Kidney epithelial cell (primary cell): Measurements from ENCODE around the gene CHIT1. TPM values are rescaled to one million over a fixed set of nuclear protein-coding genes. Genes with fewer than 3 reads are reported as not detected.
A peak's percentile ranks its signal among the peaks of the same experiment; 100 is the strongest.

Experiments used
- DNase-seq: peaks from one replicate; pipeline ENCODE4 v3.0.0-alpha.2; 2010; ENCODE audit warnings: low read depth
- H3K27me3 ChIP-seq: 2 replicates; pipeline ENCODE4 v1.6.0; 2011; ENCODE audit warnings: low read length; ENCODE audit not compliant: control insufficient read depth, insufficient read depth
- H3K36me3 ChIP-seq: 2 replicates; pipeline ENCODE4 v1.5.1; 2011; ENCODE audit warnings: low read length; ENCODE audit not compliant: control insufficient read depth, insufficient read depth
- H3K4me3 ChIP-seq: 2 replicates; pipeline ENCODE4 v1.5.1; 2011; ENCODE audit warnings: low read depth, mild to moderate bottlenecking, control low read depth, low read length
- total RNA-seq: library from RNA; depleted of rRNA; stranded (reverse); fragments of >200 nt; gene quantifications from 2 replicates; pipeline ENCODE4 v1.2.3, GENCODE V29; 2015
- TF ChIP-seq, protein P1 (sequence below): IDR thresholded peaks from 2 replicates; pipeline ENCODE4 v1.5.1; 2011; ENCODE audit warnings: mild to moderate bottlenecking, moderate library complexity, low read length, control low read depth, inconsistent platforms; ENCODE audit not compliant: insufficient read depth, poor library complexity, severe bottlenecking

CHIT1 gene
- total RNA-seq, 1 donor from 2014 or later: not detected

DNA sequence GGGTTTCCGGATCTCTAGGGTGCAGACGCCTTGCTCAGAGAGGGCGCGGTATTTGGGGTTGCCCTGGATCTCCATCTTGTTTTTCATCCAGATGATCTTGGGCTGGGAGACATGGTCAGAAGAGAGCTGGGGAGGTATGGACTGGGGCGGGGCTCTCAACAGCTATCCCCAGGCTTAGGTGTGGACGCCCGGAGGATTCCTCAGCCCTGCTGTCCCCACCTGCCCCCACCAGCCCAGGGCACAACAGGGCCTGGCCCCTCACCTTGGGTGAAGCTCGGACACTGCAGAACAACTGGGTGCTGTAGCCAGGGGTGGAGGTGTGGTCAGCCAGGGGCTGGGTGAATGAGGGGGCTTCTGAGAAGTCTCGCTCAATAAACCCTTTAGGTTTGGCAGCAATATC lies 60.5 kb downstream of the CHIT1 start:
- Histone ChIP-seq H3K36me3 (peaks cover 2% of the 10 kb centered on the region), H3K27me3 (no peaks in the 10 kb centered on the region), H3K4me3 (no peak overlapping the region)
- TF ChIP-seq, protein P1, sequence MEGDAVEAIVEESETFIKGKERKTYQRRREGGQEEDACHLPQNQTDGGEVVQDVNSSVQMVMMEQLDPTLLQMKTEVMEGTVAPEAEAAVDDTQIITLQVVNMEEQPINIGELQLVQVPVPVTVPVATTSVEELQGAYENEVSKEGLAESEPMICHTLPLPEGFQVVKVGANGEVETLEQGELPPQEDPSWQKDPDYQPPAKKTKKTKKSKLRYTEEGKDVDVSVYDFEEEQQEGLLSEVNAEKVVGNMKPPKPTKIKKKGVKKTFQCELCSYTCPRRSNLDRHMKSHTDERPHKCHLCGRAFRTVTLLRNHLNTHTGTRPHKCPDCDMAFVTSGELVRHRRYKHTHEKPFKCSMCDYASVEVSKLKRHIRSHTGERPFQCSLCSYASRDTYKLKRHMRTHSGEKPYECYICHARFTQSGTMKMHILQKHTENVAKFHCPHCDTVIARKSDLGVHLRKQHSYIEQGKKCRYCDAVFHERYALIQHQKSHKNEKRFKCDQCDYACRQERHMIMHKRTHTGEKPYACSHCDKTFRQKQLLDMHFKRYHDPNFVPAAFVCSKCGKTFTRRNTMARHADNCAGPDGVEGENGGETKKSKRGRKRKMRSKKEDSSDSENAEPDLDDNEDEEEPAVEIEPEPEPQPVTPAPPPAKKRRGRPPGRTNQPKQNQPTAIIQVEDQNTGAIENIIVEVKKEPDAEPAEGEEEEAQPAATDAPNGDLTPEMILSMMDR: no peak
- DNase-seq: no peak

DNA sequence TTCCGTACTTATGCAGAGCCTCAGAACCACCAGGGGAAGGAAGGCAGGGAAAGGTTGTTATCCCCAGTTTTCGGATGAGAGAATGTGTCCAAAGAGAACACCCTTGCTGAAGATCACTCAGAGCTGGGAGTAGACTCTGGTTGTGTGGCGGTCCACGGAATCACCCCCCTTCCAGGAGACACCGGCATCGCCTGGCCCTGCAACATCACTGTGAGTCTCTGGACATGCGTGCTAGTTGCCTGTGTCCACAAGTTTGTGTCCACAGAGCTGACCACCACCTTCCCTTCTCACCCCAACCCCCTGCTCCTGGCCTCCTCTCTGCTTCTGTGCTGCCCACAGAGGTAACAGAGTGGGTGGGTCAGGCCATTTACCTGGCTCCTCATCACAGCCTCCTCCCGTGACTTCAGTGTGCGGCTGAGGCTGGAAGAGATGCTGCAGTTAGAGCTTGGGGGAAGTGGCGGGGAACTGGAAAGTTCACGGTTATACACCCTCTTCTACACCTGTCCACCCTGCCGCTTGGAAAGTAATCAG lies 61.2 kb downstream of the CHIT1 start:
- TF ChIP-seq, protein P1: no peak
- peaks cover 2% of the 10 kb centered on the region for H3K36me3 ChIP-seq

DNA sequence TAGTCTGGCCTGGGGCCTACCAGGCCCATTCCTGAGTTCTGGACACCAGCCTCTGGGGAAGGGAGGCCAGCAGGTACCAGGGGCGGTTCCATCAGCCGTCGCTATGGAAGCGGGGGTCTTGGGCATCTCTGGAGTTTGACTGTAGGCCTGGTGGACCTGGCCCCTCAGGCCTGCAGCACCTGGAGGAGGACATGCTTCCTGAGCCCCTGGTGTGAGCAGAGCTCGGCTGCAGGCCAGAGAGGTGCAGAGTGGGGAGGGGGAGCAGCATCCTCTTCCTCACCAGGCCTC lies 61.6 kb downstream of the CHIT1 start:
- H3K27me3 ChIP-seq: no peaks in the 10 kb centered on the region
- H3K36me3 ChIP-seq: peaks cover 2% of the 10 kb centered on the region
- TF ChIP-seq, protein P1: no peak
- H3K4me3 ChIP-seq: no peak overlapping the region
- DNase-seq: no peak

More for the DNA sequence above, 61.2 kb downstream of the CHIT1 start:
- no peak for DNase-seq
- Histone ChIP-seq H3K4me3 (no peak overlapping the region), H3K27me3 (no peaks in the 10 kb centered on the region)

DNA sequence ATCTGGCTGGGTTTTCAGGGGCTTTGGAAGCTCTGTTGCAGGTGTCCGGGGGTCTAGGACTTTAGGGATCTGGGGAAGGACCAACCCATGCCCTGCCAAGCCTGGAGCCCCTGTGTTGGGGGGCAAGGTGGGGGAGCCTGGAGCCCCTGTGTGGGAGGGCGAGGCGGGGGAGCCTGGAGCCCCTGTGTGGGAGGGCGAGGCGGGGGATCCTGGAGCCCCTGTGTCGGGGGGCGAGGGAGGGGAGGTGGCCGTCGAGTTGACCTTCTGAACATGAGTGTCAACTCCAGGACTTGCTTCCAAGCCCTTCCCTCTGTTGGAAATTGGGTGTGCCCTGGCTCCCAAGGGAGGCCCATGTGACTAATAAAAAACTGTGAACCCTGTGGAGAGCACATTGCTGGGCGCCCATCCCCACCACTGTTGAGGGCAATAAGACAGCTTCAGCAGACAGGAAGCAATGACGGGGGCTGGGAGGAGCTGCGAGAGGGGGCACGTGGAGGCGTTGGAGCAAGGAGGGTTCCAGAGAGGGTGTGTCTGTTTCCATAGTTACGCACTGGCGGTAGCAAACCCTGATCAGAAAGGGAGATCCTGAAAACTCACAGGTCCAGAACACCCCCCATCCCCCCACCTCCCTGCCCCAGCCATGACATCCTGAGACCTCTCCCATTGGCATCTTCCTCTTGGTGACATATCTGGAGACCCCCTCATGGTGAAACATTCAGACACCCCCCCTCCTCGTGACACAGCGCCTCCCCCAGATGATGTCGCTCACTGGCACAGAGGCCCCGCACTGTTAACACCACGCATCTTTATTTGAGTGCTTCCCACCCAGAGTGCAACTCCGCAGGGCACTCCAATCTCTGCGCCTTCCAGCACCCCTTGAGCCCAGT lies 62.2 kb downstream of the CHIT1 start:
- Histone ChIP-seq H3K4me3 (no peak overlapping the region), H3K36me3 (peaks cover 2% of the 10 kb centered on the region), H3K27me3 (no peaks in the 10 kb centered on the region)
- TF ChIP-seq, protein P1: no peak
- no peak for DNase-seq

DNA sequence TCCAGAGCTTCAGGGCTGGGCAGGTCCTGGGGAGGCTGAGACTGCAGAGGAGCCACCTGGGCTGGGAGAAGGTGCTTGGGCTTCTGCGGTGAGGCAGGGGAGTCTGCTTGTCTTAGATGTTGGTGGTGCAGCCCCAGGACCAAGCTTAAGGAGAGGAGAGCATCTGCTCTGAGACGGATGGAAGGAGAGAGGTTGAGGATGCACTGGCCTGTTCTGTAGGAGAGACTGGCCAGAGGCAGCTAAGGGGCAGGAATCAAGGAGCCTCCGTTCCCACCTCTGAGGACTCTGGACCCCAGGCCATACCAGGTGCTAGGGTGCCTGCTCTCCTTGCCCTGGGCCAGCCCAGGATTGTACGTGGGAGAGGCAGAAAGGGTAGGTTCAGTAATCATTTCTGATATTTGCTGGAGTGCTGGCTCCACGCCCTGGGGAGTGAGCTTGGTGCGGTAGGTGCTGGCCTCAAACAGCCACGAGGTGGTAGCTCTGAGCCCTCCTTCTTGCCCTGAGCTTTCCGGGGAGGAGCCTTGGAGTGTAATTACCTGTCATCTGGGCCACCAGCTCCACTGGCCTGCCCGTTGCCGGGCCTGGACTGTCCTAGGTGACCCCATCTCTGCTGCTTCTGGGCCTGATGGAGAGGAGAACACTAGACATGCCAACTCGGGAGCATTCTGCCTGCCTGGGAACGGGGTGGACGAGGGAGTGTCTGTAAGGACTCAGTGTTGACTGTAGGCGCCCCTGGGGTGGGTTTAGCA lies 63.1 kb downstream of the CHIT1 start:
- Histone ChIP-seq H3K36me3 (peaks cover 2% of the 10 kb centered on the region), H3K4me3 (no peak overlapping the region), H3K27me3 (no peaks in the 10 kb centered on the region)
- TF ChIP-seq, protein P1: peak; percentile 13
- no peak for DNase-seq

Other genes with a start within 250 kb of the CHIT1 start
- gene TMEM183A, start 222.3 kb downstream of the CHIT1 start, total RNA-seq: 81.9 and 83.2 TPM in 2 replicates
- 0.13 and 0.62 TPM in 2 replicates for gene PPFIA4, start 203.2 kb downstream of the CHIT1 start, total RNA-seq
- not detected in 2 replicates for gene MYOG, start 143.7 kb downstream of the CHIT1 start, total RNA-seq
- 5.6 and 7.0 TPM in 2 replicates for gene ADORA1, start 101.9 kb downstream of the CHIT1 start, total RNA-seq
- gene MYBPH, start 53.8 kb downstream of the CHIT1 start, total RNA-seq: not detected in 2 replicates
- 1.5 and 2.1 TPM in 2 replicates for gene CHI3L1, start 43.0 kb downstream of the CHIT1 start, total RNA-seq
- gene BTG2, start 75.8 kb upstream of the CHIT1 start, total RNA-seq: 24.1 and 24.3 TPM in 2 replicates
- 0.62 and 0.79 TPM in 2 replicates for gene FMOD, start 121.4 kb upstream of the CHIT1 start, total RNA-seq
- under 0.01 TPM in 1 of 2 replicates, not detected in the other for gene PRELP, start 246.1 kb upstream of the CHIT1 start, total RNA-seq